ENCODE measurements around the gene SCN4A.

The SCN4A gene

DNA sequence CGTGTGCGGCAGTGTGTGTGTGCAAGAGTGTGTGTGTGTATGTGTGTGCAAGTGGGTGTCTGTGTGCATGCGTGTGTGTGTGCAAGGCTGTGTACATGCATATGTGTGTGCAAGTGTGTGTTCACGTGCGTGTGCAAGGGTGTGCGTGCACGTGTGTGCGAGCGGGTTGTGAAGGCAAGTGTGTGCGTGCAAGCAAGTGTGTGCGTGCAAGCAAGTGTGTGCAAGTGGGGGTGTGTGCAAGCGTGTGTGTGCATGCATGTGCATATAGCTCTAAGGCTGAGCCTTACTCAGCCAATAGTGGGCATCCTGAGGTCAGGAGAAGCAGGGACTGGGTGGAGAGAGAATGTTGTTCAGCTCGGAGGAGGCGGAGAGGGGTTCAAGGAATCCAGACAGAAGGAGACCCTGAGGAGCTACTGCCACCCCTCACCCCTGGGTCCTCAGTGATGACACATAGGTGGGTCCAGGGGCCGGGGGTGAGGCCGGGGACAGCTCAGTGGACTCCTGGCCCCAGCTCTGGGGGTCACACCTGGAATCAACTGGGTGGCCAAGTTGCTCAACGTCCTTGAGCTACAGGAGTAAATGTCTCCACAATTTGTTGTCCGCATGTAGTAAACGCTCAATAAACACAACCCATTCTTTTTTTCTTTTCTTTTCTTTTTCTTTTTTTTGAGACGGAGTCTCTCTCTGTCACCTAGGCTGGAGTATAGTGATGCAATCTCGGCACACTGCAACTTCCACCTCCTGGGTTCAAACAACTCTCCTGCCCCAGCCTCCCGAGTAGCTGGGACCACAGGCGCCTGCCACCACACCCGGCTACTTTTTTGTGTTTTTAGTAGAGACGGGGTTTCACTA is 27.2 kb upstream of the SCN4A start:
- no peak for DNase-seq (ENCODE audit: low read depth)
- H3K4me3 ChIP-seq (ENCODE audit: low read depth, low read length): no peak overlapping the region
- TF ChIP-seq, protein P1, sequence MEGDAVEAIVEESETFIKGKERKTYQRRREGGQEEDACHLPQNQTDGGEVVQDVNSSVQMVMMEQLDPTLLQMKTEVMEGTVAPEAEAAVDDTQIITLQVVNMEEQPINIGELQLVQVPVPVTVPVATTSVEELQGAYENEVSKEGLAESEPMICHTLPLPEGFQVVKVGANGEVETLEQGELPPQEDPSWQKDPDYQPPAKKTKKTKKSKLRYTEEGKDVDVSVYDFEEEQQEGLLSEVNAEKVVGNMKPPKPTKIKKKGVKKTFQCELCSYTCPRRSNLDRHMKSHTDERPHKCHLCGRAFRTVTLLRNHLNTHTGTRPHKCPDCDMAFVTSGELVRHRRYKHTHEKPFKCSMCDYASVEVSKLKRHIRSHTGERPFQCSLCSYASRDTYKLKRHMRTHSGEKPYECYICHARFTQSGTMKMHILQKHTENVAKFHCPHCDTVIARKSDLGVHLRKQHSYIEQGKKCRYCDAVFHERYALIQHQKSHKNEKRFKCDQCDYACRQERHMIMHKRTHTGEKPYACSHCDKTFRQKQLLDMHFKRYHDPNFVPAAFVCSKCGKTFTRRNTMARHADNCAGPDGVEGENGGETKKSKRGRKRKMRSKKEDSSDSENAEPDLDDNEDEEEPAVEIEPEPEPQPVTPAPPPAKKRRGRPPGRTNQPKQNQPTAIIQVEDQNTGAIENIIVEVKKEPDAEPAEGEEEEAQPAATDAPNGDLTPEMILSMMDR (IDR thresholded peaks at IDR 0.05; ENCODE audit: control insufficient read depth, extremely low read depth, insufficient read depth): no peak

DNA sequence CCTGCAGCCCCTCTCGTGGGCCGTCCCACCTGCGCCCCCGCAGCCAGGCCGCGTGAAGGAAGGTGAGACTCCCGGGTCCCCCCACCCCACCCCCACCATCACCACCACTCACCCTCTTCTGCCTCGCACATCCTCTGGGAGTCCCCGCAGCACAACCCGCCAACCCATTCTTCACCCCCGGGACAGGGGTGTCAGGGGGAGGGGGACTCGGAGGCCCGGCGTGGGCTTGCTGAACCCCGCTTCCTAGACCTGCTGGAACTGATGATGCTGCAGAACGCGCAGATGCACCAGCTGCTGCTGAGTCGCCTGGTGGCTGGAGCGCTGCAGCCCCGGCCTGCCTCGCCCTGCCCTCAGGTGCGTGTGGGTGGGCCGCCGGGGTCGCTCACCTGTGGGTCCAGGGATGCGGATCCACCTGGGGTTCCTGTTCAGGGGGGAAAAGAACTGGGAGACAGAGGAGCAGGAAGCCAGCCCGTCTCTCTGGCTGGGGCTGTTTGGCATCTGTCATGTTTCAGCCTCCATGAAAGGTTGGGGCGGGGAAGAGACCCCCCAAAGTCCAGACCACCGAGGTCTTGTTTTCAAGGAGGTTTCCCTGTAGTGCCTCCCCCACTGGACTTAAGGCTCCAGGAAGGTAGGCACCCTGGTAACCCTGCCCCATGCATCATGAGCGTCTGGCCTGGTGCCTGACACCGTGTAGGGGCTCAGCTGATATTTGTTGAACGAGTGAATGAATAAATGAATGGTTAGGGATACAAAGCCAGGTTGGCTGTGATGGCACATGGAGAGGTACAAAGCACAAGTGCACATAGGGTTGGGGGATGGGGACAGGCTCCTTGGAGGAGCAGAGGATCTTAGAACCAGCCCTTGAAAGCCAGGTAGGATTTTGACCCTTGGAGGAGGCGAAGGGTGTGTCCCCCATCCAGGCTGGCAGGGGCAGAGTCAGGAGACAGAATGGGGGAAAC is 26.3 kb upstream of the SCN4A start:
- DNase-seq (ENCODE audit: low read depth): no peak
- TF ChIP-seq, protein P1 (IDR thresholded peaks at IDR 0.05; ENCODE audit: control insufficient read depth, extremely low read depth, insufficient read depth): no peak
- H3K4me3 ChIP-seq (ENCODE audit: low read depth, low read length): peak overlapping the region; percentile 59

DNA sequence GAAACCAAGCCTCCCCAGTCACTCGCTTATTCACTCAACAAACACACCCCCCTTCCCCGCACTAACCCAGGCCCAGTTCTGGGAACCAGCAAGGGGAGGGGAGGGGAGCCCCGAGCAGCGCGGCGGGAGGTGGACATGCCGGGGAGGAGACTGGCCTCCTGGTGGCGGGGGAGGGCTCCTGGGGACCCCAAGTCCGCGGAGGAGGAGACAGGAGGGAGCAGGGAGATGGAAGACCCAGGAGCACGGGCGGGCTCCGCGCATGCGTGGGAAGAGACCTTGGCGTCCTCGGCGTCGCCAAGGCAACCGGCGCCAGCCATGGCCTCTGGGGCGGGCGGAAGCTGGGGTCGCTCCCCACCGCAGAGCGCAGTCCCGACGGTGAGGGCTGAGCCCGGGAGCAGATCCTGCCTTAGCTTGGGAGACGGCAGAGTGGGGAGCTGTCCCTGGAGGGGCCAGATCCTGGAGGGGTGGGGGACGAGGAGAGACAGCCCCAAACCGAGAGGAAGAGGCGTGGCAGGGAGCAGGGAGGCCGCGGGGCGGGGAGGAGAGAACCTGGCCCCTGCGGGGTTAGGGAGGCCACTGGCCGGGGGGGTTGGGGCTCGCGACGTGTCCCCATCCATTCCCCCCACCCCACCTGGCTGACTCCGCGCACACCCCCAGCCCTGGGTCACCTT is 25.5 kb upstream of the SCN4A start, which contains the start of gene PRR29:
TSS of gene PRR29 (plus strand) at position 302 of the 671 bp plus-strand sequence. CDS start at position 316, 14 bp downstream.
- TF ChIP-seq, protein P1 (IDR thresholded peaks at IDR 0.05; ENCODE audit: control insufficient read depth, extremely low read depth, insufficient read depth): no peak
- H3K4me3 ChIP-seq (ENCODE audit: low read depth, low read length): peak within 1 kb of the TSS; percentile 59
- DNase-seq (ENCODE audit: low read depth): no peak

DNA sequence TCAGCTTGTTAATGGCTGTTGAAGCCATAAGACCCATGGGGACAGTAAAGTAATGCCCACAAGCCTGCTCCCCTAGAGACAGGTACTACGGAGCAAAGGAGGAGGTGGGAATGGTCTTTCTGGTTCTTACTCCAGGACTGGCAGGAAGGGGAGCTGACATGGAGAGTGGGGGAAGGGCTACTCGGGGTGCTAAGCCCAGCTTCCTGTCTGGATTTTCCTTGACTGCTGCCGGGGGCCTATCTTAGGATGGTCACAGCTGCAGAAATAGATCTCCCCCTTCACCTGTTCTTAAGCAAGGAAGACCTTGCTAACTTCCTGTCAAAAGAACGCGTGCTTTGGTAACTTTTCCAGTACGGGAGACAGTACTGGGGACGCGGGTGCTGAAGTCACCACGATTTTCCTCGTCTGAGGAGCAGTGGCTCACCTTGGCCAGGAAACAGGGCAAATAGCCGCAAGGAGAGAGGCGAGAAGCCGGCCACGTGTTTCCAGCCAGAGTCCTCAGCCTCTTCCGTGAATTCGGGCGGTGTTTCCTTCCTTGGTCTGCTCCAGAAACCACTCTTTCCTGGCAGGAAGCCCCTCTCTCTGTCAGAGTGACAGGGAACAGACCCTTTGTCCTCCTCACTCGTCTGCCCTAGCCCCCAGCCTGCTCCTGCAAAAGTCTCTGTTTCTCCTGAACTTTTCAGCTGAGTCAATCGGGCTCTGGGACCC is 24.8 kb upstream of the SCN4A start:
- H3K4me3 ChIP-seq (ENCODE audit: low read depth, low read length): peak overlapping the region; percentile 59
- no peak for DNase-seq (ENCODE audit: low read depth)
- TF ChIP-seq, protein P1 (IDR thresholded peaks at IDR 0.05; ENCODE audit: control insufficient read depth, extremely low read depth, insufficient read depth): no peak

DNA sequence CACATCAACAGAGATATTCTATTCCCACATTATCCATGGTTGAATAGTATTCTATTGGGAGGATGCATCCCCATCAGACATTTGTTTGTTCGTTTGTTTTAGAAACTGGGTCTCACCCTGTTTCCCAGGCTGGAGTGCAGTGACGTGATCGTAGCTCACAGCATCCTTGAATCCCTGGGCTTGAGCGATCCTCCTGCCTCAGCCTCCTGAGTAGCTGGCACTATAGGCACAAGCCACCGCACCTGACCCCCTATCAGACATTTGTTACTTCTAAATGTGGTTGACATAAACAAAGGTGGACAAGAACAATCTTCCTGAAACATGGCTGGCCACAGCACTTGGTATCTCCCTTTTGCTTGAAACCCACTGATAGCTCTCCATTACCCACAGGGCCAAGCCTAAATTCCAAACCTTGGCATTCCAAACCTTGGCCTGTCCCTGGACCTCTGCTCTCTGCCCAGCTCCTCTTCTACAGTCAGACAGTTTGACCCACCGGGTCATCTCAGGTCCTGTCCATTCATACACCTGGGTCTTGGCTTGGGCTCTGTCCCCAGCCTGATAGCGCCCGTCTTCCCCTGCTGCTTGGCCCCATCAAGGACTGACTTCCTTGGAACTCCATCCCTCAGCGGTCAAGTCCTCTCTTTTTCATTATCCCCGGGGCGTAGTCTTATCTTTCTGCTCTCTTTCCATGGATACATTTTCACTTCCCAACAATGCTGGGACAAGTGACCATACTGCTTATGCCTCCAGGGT is 23.9 kb upstream of the SCN4A start:
- DNase-seq (ENCODE audit: low read depth): no peak
- TF ChIP-seq, protein P1 (IDR thresholded peaks at IDR 0.05; ENCODE audit: control insufficient read depth, extremely low read depth, insufficient read depth): no peak
- H3K4me3 ChIP-seq (ENCODE audit: low read depth, low read length): no peak overlapping the region
